PC-3 (cell line): ENCODE data around the gene FCHO2. TPM values are rescaled to one million over a fixed set of nuclear protein-coding genes. Genes with fewer than 3 reads are reported as not detected.

ENCODE experiments used
- ATAC-seq: fragments of 200-7000 bp; cut with Tn5 transposase; 2 replicates; pipeline ENCODE4 v1.9.1; 2020; ENCODE audit warnings: mild to moderate bottlenecking, moderate library complexity
- BruUV-seq: library from RNA; stranded (reverse); fragments of 400-500 nt; replicated peaks from 2 replicates; lab custom pipeline; 2021; lab: Mats Ljungman, UMichigan
- CTCF ChIA-PET: fragments of 300-600 bp; sonication (Branson Sonifier 250); formaldehyde crosslinking; loops from one replicate; lab custom pipeline; 2022; ENCODE audit warnings: antibody characterized with exemption; lab: Charles Lee
- POLR2A ChIA-PET: fragments of 300-600 bp; sonication (Branson Sonifier 250); formaldehyde crosslinking; loops from one replicate; lab custom pipeline; 2022; ENCODE audit warnings: antibody characterized with exemption; ENCODE audit not compliant: unreplicated experiment; lab: Charles Lee
- DNase-seq: peaks from one replicate; pipeline ENCODE4 v3.0.0-alpha.2; 2015
- H2AFZ ChIP-seq: fragments of 300-600 bp; sonication (generic); 2 replicates; pipeline ENCODE4 v1.6.0; 2016; ENCODE audit warnings: antibody characterized with exemption, low read length
- H3F3A ChIP-seq: fragments of 300-600 bp; sonication (generic); one replicate; pipeline ENCODE4 v1.6.0; 2017; ENCODE audit warnings: antibody characterized with exemption, low read length, control low read depth, mild to moderate bottlenecking; ENCODE audit not compliant: unreplicated experiment
- H3K27ac ChIP-seq: fragments of 300-600 bp; sonication (generic); 2 replicates; pipeline ENCODE4 v1.5.1; 2016; ENCODE audit warnings: mild to moderate bottlenecking, low read length
- H3K27me3 ChIP-seq: fragments of 300-600 bp; sonication (generic); 2 replicates; pipeline ENCODE4 v1.6.1; 2016; ENCODE audit warnings: low read length, mixed read lengths
- H3K36me3 ChIP-seq: fragments of 300-600 bp; sonication (generic); 2 replicates; pipeline ENCODE4 v1.6.1; 2016; ENCODE audit warnings: low read depth, mixed run types, low read length, mixed read lengths
- H3K4me1 ChIP-seq: fragments of 300-600 bp; sonication (generic); 2 replicates; pipeline ENCODE4 v1.5.1; 2016; ENCODE audit warnings: low read length; ENCODE audit not compliant: insufficient read depth
- H3K4me2 ChIP-seq: fragments of 300-600 bp; sonication (generic); 2 replicates; pipeline ENCODE4 v1.6.0; 2016; ENCODE audit warnings: low read length
- H3K4me3 ChIP-seq: fragments of 300-600 bp; sonication (generic); 2 replicates; pipeline ENCODE4 v1.5.1; 2016; ENCODE audit warnings: mild to moderate bottlenecking, low read length, mixed read lengths
- H3K79me2 ChIP-seq: fragments of 300-600 bp; sonication (generic); 2 replicates; pipeline ENCODE4 v1.6.1; 2017; ENCODE audit warnings: low read length, mixed read lengths
- H3K9ac ChIP-seq: fragments of 300-600 bp; sonication (generic); 2 replicates; pipeline ENCODE4 v1.6.0; 2016; ENCODE audit warnings: mild to moderate bottlenecking, low read length
- H3K9me2 ChIP-seq: fragments of 300-600 bp; sonication (generic); replicated peaks from 2 replicates; pipeline ENCODE4 v1.6.1; 2016; ENCODE audit warnings: mixed run types, low read length, mixed read lengths
- H3K9me3 ChIP-seq: fragments of 300-600 bp; sonication (generic); 2 replicates; pipeline ENCODE4 v1.6.1; 2016; ENCODE audit warnings: low read length, mixed read lengths
- H4K20me1 ChIP-seq: fragments of 300-600 bp; sonication (generic); 2 replicates; pipeline ENCODE4 v1.6.1; 2016; ENCODE audit warnings: low read length, mixed read lengths
- CTCF ChIP-seq: fragments of 300-600 bp; sonication (generic); conservative IDR thresholded peaks from 2 replicates; pipeline ENCODE4 v1.5.1; 2017; ENCODE audit warnings: antibody characterized with exemption, low read depth, mild to moderate bottlenecking, low read length
- EZH2 ChIP-seq: fragments of 300-600 bp; sonication (generic); IDR thresholded peaks from one replicate; pipeline ENCODE4 v1.6.1; 2017; ENCODE audit warnings: antibody characterized with exemption, mild to moderate bottlenecking, low read length; ENCODE audit not compliant: unreplicated experiment
- EZH2phosphoT487 ChIP-seq: fragments of 300-600 bp; sonication (generic); IDR thresholded peaks from 2 replicates; pipeline ENCODE4 v1.6.1; 2018; ENCODE audit warnings: mild to moderate bottlenecking, antibody characterized with exemption, low read length, borderline replicate concordance
- intact Hi-C: fragments of 100-400 bp; cut with micrococcal nuclease; formaldehyde crosslinking; loops from 2 replicates; pipeline ENCODE4 v1.9.0; 2023
- total RNA-seq: library from RNA; depleted of rRNA; stranded (reverse); fragments of >200 nt; gene quantifications from 2 replicates; pipeline ENCODE4 v1.2.3, GENCODE V29; 2014

The FCHO2 gene
- total RNA-seq, 1 experiment from 2014 or later: 5.9 TPM

- Histone ChIP-seq H4K20me1 (no peaks in the 10 kb centered on the region), H3K27ac (no peak overlapping the region), H3K9me3 (no peaks in the 10 kb centered on the region), H3K4me1 (no peaks in the 10 kb centered on the region), H3K79me2 (no peaks in the 10 kb centered on the region), H3K4me2 (no peak overlapping the region), H3K4me3 (no peak overlapping the region), H3K27me3 (no peaks in the 10 kb centered on the region), H3F3A (no peaks in the 10 kb centered on the region), H2AFZ (no peak overlapping the region), H3K36me3 (no peaks in the 10 kb centered on the region), H3K9ac (no peak overlapping the region), H3K9me2 (no peaks in the 10 kb centered on the region)
- CTCF ChIA-PET: no interaction called here
- TF ChIP-seq EZH2 (no peak), EZH2phosphoT487 (no peak), CTCF (no peak)
- no TSS peak for BruUV-seq
- DNase-seq (no peak), ATAC-seq (no peak)
- intact Hi-C loops: no loop called here
- POLR2A ChIA-PET: no interaction called here
Measured at GRCh38 chr5:72996632-72997031, 40.8 kb downstream of the FCHO2 start.

- POLR2A ChIA-PET: no interaction called here
- intact Hi-C loops: no loop called here
- no TSS peak for BruUV-seq
Measured at GRCh38 chr5:72999916-73000315, 44.1 kb downstream of the FCHO2 start.

GRCh38 chr5:73005886-73006285 is 50.0 kb downstream of the FCHO2 start:
- H3K79me2 ChIP-seq: no peaks in the 10 kb centered on the region
- no peaks in the 10 kb centered on the region for H3K27me3 ChIP-seq
- ChIA-PET POLR2A (no interaction called here), CTCF (no interaction called here)
- no TSS peak for BruUV-seq
- H3K9ac ChIP-seq: no peak overlapping the region
- H3K4me2 ChIP-seq: no peak overlapping the region
- H3K9me2 ChIP-seq: no peaks in the 10 kb centered on the region
- H4K20me1 ChIP-seq: no peaks in the 10 kb centered on the region
- intact Hi-C loops: no loop called here
- H2AFZ ChIP-seq: no peak overlapping the region
- H3F3A ChIP-seq: no peaks in the 10 kb centered on the region
- H3K27ac ChIP-seq: no peak overlapping the region
- ATAC-seq (no peak), DNase-seq (no peak)
- H3K4me1 ChIP-seq: no peaks in the 10 kb centered on the region
- H3K36me3 ChIP-seq: no peaks in the 10 kb centered on the region
- H3K9me3 ChIP-seq: no peaks in the 10 kb centered on the region
- no peak overlapping the region for H3K4me3 ChIP-seq
- no peak for TF ChIP-seq EZH2
- TF ChIP-seq EZH2phosphoT487: no peak
- no peak for TF ChIP-seq CTCF

More at GRCh38 chr5:72999916-73000315, 44.1 kb downstream of the FCHO2 start:
- CTCF ChIA-PET: no interaction called here
- no peak overlapping the region for H3K9ac ChIP-seq
- no peak overlapping the region for H3K27ac ChIP-seq
- no peak overlapping the region for H2AFZ ChIP-seq
- no peak for ATAC-seq
- no peak overlapping the region for H3K4me3 ChIP-seq
- no peaks in the 10 kb centered on the region for H3F3A ChIP-seq
- H3K27me3 ChIP-seq: no peaks in the 10 kb centered on the region
- H3K36me3 ChIP-seq: no peaks in the 10 kb centered on the region
- no peaks in the 10 kb centered on the region for H3K9me2 ChIP-seq
- no peak for DNase-seq
- TF ChIP-seq CTCF (no peak), EZH2 (no peak), EZH2phosphoT487 (no peak)
- H3K79me2 ChIP-seq: no peaks in the 10 kb centered on the region
- no peaks in the 10 kb centered on the region for H4K20me1 ChIP-seq
- H3K4me2 ChIP-seq: no peak overlapping the region
- H3K4me1 ChIP-seq: no peaks in the 10 kb centered on the region
- H3K9me3 ChIP-seq: no peaks in the 10 kb centered on the region
